ENCODE data around the gene MCM8. TPM values are rescaled to one million over a fixed set of nuclear protein-coding genes. Genes with fewer than 3 reads are reported as not detected.

Gene MCM8
- polyA plus RNA-seq, 1 donor (not counting 4 experiments of a cell fraction or from before 2014, with no cell fraction given), result 7.0 TPM

DNA sequence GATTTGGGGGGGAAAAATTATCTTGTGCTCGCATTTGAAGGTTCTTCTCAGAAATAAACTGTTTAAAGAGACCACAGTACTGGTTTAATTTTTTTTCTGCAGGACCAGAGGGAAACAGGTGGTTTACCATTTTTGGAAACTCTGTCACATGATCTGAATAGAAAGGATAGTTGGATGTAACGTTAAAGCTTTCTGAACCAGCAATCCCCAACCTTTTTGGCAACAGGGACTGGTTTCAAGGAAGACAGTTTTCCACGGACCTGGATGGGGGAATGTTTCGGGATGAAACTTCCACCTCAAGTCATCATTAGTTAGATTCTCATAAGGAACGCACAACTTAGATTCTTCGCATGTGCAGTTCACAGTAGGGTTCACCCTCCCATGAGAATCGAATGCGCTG is 50.4 kb downstream of the MCM8 start:
- no peaks in the 10 kb centered on the region for H4K20me1 ChIP-seq (ENCODE audit: control insufficient read depth, extremely low read depth, insufficient read depth, low read length)
- no peak overlapping the region for H3K4me2 ChIP-seq (ENCODE audit: control insufficient read depth, extremely low read depth, insufficient read depth, low read depth, low read length)
- no peak overlapping the region for H3K9ac ChIP-seq (ENCODE audit: control insufficient read depth, extremely low read depth, insufficient read depth, low read length)
- FAIRE-seq, result no peak
- no peak overlapping the region for H3K27ac ChIP-seq (ENCODE audit: control insufficient read depth, insufficient read depth, low read length)
- no peaks in the 10 kb centered on the region for H3K9me3 ChIP-seq (ENCODE audit: control insufficient read depth, low read depth, low read length)
- DNase-seq (ENCODE audit: low read depth, low spot score), result no peak
- H3K27me3 ChIP-seq (ENCODE audit: control insufficient read depth, extremely low read depth, insufficient read depth, low read length), result no peaks in the 10 kb centered on the region
- H3K4me1 ChIP-seq (ENCODE audit: control insufficient read depth, extremely low read depth, insufficient read depth, low read length), result no peaks in the 10 kb centered on the region
- no peak for TF ChIP-seq EZH2 (IDR thresholded peaks at IDR 0.05; ENCODE audit: low read length)
- TF ChIP-seq CTCF (optimal IDR thresholded peaks at IDR 0.05 in 1 of 3, IDR thresholded peaks at IDR 0.05 in 1 of 3, conservative IDR thresholded peaks at IDR 0.05 in 1 of 3; ENCODE audit: extremely low read depth in 1 of 3, insufficient read depth in 2 of 3, low read length in 3 of 3), result no peak
- no peaks in the 10 kb centered on the region for H3K9me1 ChIP-seq (ENCODE audit: control insufficient read depth, extremely low read depth, insufficient read depth, low read length)
- H3K79me2 ChIP-seq (ENCODE audit: control insufficient read depth, insufficient read depth, low read length), result no peaks in the 10 kb centered on the region
- H3K36me3 ChIP-seq (ENCODE audit: control insufficient read depth in 2 of 2, extremely low read depth in 1 of 2, insufficient read depth in 2 of 2, low read length in 2 of 2), result peaks cover 3 to 5% of the 10 kb centered on the region in 2 experiments
- no peak overlapping the region for H3K4me3 ChIP-seq (ENCODE audit: control insufficient read depth in 2 of 3, extremely low read depth in 1 of 3, insufficient read depth in 2 of 3, low read depth in 1 of 3, low read length in 3 of 3)
- dilution Hi-C loops (cut with MboI; ENCODE audit: extremely low pct_ligation_motif_present, low sequenced_read_pairs), result no loop called here
- H2AFZ ChIP-seq (ENCODE audit: control insufficient read depth, low read length), result no peak overlapping the region

DNA sequence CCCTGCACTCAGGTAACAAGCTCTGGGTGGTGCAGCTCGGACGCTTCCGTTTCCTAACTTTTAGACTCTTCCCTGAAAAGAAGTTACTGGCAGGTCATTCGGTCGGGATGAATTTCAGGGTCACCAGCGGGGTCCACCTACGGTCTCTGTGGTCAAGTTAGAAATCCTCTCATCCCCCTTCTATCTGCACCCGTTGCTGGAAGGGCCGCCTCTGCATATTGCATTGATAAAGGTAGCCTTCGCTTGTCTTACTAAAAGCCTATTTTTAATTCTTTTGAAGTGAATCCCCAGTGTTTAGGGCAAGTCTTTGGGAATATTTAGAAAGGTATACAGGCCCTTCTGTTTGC is 56.1 kb downstream of the MCM8 start:
- Histone ChIP-seq H4K20me1 (ENCODE audit: control insufficient read depth, extremely low read depth, insufficient read depth, low read length) (peaks cover 14% of the 10 kb centered on the region), H3K9ac (ENCODE audit: control insufficient read depth, extremely low read depth, insufficient read depth, low read length) (peak overlapping the region; percentile 84), H3K36me3 (ENCODE audit: control insufficient read depth in 2 of 2, extremely low read depth in 1 of 2, insufficient read depth in 2 of 2, low read length in 2 of 2) (peaks cover 9 to 11% of the 10 kb centered on the region in 2 experiments), H3K79me2 (ENCODE audit: control insufficient read depth, insufficient read depth, low read length) (peaks cover 43% of the 10 kb centered on the region), H2AFZ (ENCODE audit: control insufficient read depth, low read length) (no peak overlapping the region), H3K4me1 (ENCODE audit: control insufficient read depth, extremely low read depth, insufficient read depth, low read length) (peaks cover 21% of the 10 kb centered on the region), H3K4me2 (ENCODE audit: control insufficient read depth, extremely low read depth, insufficient read depth, low read depth, low read length) (peak overlapping the region; percentile 93), H3K27ac (ENCODE audit: control insufficient read depth, insufficient read depth, low read length) (peak overlapping the region; percentile 70), H3K9me3 (ENCODE audit: control insufficient read depth, low read depth, low read length) (no peaks in the 10 kb centered on the region), H3K9me1 (ENCODE audit: control insufficient read depth, extremely low read depth, insufficient read depth, low read length) (no peaks in the 10 kb centered on the region), H3K4me3 (ENCODE audit: control insufficient read depth in 2 of 3, extremely low read depth in 1 of 3, insufficient read depth in 2 of 3, low read depth in 1 of 3, low read length in 3 of 3) (peak overlapping the region; percentile 72 to 82 (median 77)), H3K27me3 (ENCODE audit: control insufficient read depth, extremely low read depth, insufficient read depth, low read length) (no peaks in the 10 kb centered on the region)
- FAIRE-seq, result peak; percentile 39
- dilution Hi-C loops (cut with MboI; ENCODE audit: extremely low pct_ligation_motif_present, low sequenced_read_pairs), result no loop called here
- TF ChIP-seq CTCF (optimal IDR thresholded peaks at IDR 0.05 in 1 of 3, IDR thresholded peaks at IDR 0.05 in 1 of 3, conservative IDR thresholded peaks at IDR 0.05 in 1 of 3; ENCODE audit: extremely low read depth in 1 of 3, insufficient read depth in 2 of 3, low read length in 3 of 3) (no peak), EZH2 (IDR thresholded peaks at IDR 0.05; ENCODE audit: low read length) (no peak)
- DNase-seq (ENCODE audit: low read depth, low spot score), result no peak
